Smooth muscle cell (in vitro differentiated cells): ENCODE results near the gene HOXC9. TPM values are rescaled to one million over a fixed set of nuclear protein-coding genes. Genes with fewer than 3 reads are reported as not detected.

Source experiments
- DNase-seq: peaks from one replicate; lab custom pipeline; 2025; ENCODE audit not compliant: unreplicated experiment; lab: John Stamatoyannopoulos, UW
- H2AFZ ChIP-seq: fragments of 200-600 bp; sonication (generic); 2 replicates; pipeline ENCODE4 v1.6.0; 2016; ENCODE audit warnings: antibody characterized with exemption, low read depth, mild to moderate bottlenecking
- H3F3A ChIP-seq: fragments of 200-600 bp; sonication (generic); 2 replicates; pipeline ENCODE4 v1.6.0; 2017; ENCODE audit warnings: antibody characterized with exemption, low read depth
- H3K27ac ChIP-seq: fragments of 200-600 bp; sonication (generic); 2 replicates; pipeline ENCODE4 v1.5.1; 2016; ENCODE audit warnings: low read depth, mild to moderate bottlenecking
- H3K27me3 ChIP-seq: fragments of 200-600 bp; sonication (generic); 2 replicates; pipeline ENCODE4 v1.6.1; 2016; ENCODE audit warnings: low read depth, mild to moderate bottlenecking
- H3K36me3 ChIP-seq: fragments of 200-600 bp; sonication (generic); 2 replicates; pipeline ENCODE4 v1.5.1; 2016; ENCODE audit warnings: low read depth
- H3K4me1 ChIP-seq: fragments of 200-600 bp; sonication (generic); 2 replicates; pipeline ENCODE4 v1.5.1; 2016; ENCODE audit warnings: low read depth
- H3K4me2 ChIP-seq: fragments of 200-600 bp; sonication (generic); 2 replicates; pipeline ENCODE4 v1.6.0; 2016; ENCODE audit warnings: mild to moderate bottlenecking
- H3K4me3 ChIP-seq: fragments of 200-600 bp; sonication (generic); 2 replicates; pipeline ENCODE4 v1.5.1; 2016; ENCODE audit warnings: mild to moderate bottlenecking
- H3K79me2 ChIP-seq: fragments of 200-600 bp; sonication (generic); 2 replicates; pipeline ENCODE4 v1.6.0; 2016; ENCODE audit warnings: low read depth, mild to moderate bottlenecking
- H3K9ac ChIP-seq: fragments of 200-600 bp; sonication (generic); 2 replicates; pipeline ENCODE4 v1.6.0; 2016; ENCODE audit warnings: low read depth
- H3K9me3 ChIP-seq: fragments of 200-600 bp; sonication (generic); replicated peaks from 2 replicates; pipeline ENCODE4 v1.5.1; 2016; ENCODE audit warnings: low read depth
- H4K20me1 ChIP-seq: fragments of 200-600 bp; sonication (generic); 2 replicates; pipeline ENCODE4 v1.6.0; 2016; ENCODE audit warnings: low read depth
- CTCF ChIP-seq: fragments of 200-600 bp; sonication (generic); IDR thresholded peaks from 2 replicates; pipeline ENCODE4 v1.5.1; 2017; ENCODE audit warnings: borderline replicate concordance, mild to moderate bottlenecking, antibody characterized with exemption; ENCODE audit not compliant: insufficient read depth, poor library complexity, severe bottlenecking
- WGBS: methylation state at CpG from one replicate; pipeline ENCODE4 v1.1.7; 2016; ENCODE audit warnings: low lambda C conversion rate; 5-methylcytosine and 5-hydroxymethylcytosine counted together
- polyA plus RNA-seq: library from polyadenylated mRNA; unstranded; fragments of >200 nt; fragmentation: Nextera tagmentation; extraction: Ambion mirVana; gene quantifications from 2 replicates; pipeline ENCODE4 v1.2.1, GENCODE V29; 2016
- total RNA-seq: library from RNA; depleted of rRNA; stranded (reverse); fragments of >200 nt; gene quantifications from 2 replicates; pipeline ENCODE4 v1.2.3, GENCODE V29; 2014

Gene HOXC9
- total and polyA plus RNA-seq, 2 experiments from 2014 or later = 1.2 to 2.7 TPM

- TF ChIP-seq CTCF = no peak
- H3K4me3 ChIP-seq = no peak overlapping the region
- no peak overlapping the region for H3K9ac ChIP-seq
- no peak overlapping the region for H3K4me2 ChIP-seq
- H3K36me3 ChIP-seq = no peaks in the 10 kb centered on the region
- no peaks in the 10 kb centered on the region for H3F3A ChIP-seq
- no peaks in the 10 kb centered on the region for H3K9me3 ChIP-seq
- H3K27me3 ChIP-seq = peaks cover 100% of the 10 kb centered on the region
- H3K27ac ChIP-seq = no peak overlapping the region
- H3K4me1 ChIP-seq = no peaks in the 10 kb centered on the region
- no peaks in the 10 kb centered on the region for H3K79me2 ChIP-seq
- H4K20me1 ChIP-seq = no peaks in the 10 kb centered on the region
- DNase-seq = no peak
- no peak overlapping the region for H2AFZ ChIP-seq
- WGBS = 4% methylated on average over 65 of the region's 72 CpGs
Observed at GRCh38 chr12:53961025-53961761, 38.8 kb upstream of the HOXC9 start.

DNA sequence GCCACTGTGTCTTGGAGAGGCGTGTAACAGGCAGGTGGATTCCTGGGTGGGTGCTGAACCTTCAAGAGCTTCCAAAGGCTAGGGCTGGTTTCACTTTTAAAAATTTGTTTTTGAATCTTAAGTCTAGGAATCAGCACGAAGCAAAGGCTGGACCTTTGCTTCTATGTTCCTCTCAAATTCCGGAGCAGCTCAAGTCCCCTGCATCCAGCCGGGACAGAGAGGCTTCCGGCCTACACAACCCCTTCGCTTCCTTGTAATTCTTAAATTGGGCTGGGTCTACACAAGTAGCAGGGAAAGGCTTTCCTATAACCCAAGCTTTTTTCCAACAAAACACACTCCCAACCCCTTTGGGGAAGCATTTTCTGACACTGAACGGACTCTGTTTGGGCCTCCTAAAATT lies 37.0 kb upstream of the HOXC9 start:
- Histone ChIP-seq H3K9ac (no peak overlapping the region), H3K9me3 (no peaks in the 10 kb centered on the region), H3K36me3 (no peaks in the 10 kb centered on the region), H3K4me3 (no peak overlapping the region), H3F3A (no peaks in the 10 kb centered on the region), H3K4me2 (no peak overlapping the region), H3K27me3 (peaks cover 100% of the 10 kb centered on the region), H2AFZ (no peak overlapping the region), H3K27ac (no peak overlapping the region), H3K79me2 (no peaks in the 10 kb centered on the region), H4K20me1 (no peaks in the 10 kb centered on the region), H3K4me1 (no peaks in the 10 kb centered on the region)
- no peak for TF ChIP-seq CTCF
- 35% methylated on average over 7 of the region's 7 CpGs for WGBS
- DNase-seq = no peak

GRCh38 chr12:53963434-53964314 lies 36.3 kb upstream of the HOXC9 start:
- DNase-seq = no peak
- H3F3A ChIP-seq = no peaks in the 10 kb centered on the region
- no peak overlapping the region for H2AFZ ChIP-seq
- H3K4me1 ChIP-seq = no peaks in the 10 kb centered on the region
- no peak overlapping the region for H3K27ac ChIP-seq
- H3K4me3 ChIP-seq = no peak overlapping the region
- H3K9ac ChIP-seq = no peak overlapping the region
- no peaks in the 10 kb centered on the region for H3K9me3 ChIP-seq
- H4K20me1 ChIP-seq = no peaks in the 10 kb centered on the region
- 8% methylated on average over 38 of the region's 38 CpGs for WGBS
- no peak for TF ChIP-seq CTCF
- no peaks in the 10 kb centered on the region for H3K79me2 ChIP-seq
- no peaks in the 10 kb centered on the region for H3K36me3 ChIP-seq
- no peak overlapping the region for H3K4me2 ChIP-seq
- peaks cover 100% of the 10 kb centered on the region for H3K27me3 ChIP-seq
